ENCODE measurements around the gene FAM83D.

The FAM83D gene, protein sequence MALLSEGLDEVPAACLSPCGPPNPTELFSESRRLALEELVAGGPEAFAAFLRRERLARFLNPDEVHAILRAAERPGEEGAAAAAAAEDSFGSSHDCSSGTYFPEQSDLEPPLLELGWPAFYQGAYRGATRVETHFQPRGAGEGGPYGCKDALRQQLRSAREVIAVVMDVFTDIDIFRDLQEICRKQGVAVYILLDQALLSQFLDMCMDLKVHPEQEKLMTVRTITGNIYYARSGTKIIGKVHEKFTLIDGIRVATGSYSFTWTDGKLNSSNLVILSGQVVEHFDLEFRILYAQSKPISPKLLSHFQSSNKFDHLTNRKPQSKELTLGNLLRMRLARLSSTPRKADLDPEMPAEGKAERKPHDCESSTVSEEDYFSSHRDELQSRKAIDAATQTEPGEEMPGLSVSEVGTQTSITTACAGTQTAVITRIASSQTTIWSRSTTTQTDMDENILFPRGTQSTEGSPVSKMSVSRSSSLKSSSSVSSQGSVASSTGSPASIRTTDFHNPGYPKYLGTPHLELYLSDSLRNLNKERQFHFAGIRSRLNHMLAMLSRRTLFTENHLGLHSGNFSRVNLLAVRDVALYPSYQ

DNA sequence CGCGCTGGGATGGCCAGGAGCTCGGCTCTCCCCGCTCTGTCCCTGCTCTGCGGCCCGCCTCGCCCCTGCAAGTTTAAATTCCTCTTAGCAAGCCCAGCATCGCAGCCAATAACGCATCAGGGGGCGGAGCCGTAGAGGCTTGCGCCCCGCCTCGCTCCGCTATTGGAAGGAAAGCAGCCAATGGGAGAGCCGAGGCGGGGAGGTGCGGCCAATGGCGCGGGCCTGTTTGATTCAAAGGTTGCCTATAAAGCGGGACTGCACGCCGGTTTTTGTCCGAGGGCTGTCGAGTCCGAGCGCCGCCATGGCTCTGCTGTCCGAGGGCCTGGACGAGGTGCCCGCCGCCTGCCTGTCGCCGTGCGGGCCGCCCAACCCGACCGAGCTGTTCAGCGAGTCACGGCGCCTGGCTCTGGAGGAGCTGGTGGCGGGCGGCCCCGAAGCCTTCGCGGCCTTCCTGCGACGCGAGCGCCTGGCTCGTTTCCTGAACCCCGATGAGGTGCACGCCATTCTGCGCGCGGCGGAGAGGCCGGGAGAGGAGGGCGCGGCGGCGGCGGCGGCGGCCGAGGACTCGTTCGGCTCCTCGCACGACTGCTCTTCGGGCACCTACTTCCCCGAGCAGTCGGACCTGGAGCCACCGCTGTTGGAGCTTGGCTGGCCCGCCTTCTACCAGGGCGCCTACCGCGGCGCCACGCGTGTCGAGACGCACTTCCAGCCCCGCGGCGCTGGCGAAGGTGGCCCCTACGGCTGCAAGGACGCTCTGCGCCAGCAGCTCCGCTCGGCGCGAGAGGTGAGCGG is at the start of gene FAM83D:
FAM83D (plus strand) TSS at position 276 of the 792 bp plus-strand sequence; CDS start at position 302, 26 bp downstream.
- peak; percentile 100 for DNase-seq

DNA sequence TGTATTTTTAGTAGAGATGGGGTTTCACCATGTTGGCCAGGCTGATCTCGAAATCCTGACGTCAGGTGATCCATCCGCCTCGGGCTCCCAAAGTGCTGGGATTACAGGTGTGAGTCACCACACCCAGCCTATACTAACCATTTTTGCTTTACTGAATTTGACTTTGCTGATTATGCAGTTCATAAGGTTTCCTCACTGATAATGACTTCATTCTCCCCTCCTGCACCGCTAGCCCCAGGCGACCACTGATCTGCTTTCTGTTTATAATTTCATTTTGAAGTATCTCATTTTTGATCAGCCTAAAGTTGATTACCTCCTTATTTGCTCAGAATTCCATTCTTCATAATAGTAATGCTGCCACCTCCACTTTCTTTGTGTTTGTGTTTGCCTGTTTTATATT is 48.7 kb upstream of the FAM83D start:
- DNase-seq = no peak

DNA sequence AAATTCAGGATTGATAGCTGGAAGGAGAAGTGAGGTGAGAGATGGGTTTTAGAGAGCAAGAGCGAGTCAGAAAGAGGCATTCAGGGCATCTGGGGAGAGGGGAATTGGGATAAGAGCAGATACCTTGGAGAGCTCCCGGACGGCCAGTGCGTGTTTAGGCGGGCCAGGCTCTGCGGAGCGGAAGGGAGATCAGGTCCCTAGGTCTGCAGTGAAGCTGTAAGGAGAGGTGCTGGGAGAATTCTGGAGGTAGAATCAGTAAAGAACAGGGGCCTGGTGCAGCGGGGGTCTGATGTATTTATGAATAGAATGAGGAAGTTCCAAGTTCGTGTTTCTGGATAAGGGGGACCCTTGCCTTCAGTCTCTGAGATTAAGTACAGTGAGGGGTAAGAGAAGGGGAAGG is 47.4 kb upstream of the FAM83D start:
- no peak for DNase-seq

DNA sequence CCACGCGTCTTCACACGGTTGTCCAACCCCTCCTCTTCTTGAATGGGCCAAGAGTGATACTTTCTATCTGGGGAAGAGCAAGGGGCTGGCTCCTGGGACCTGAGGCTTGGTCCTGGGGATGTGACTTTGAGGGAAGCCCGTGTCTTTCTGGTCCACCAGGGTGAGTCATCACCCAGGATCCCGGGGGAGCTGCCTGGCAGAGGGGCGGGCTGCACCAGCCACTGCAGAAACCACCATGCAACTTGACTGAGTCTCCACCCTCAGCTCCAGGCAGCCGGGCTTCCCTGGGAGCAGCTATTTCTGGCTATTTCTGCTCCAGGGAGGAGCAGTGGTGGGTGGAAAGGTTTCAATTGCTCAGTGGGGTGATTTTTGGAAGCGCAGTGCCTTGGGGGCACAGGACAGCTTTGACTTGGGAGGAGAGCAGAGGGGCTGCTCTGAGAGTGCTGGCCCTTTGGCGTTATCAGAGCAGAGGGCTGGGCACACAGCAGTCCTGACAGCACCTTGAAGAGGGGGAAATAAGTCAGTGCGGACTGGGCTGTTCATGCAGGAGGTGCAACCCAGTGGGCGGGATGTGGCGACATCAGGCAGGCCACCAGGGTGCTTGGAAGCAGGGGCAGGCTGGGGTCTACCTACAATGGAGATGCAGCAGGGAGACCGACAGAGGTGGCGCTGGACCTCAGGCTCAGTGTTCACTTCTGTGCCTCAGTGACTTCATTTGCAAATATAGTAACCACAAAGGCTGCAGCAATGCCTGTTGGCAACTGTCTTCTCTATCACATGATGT is 45.1 kb upstream of the FAM83D start:
- DNase-seq = no peak

DNA sequence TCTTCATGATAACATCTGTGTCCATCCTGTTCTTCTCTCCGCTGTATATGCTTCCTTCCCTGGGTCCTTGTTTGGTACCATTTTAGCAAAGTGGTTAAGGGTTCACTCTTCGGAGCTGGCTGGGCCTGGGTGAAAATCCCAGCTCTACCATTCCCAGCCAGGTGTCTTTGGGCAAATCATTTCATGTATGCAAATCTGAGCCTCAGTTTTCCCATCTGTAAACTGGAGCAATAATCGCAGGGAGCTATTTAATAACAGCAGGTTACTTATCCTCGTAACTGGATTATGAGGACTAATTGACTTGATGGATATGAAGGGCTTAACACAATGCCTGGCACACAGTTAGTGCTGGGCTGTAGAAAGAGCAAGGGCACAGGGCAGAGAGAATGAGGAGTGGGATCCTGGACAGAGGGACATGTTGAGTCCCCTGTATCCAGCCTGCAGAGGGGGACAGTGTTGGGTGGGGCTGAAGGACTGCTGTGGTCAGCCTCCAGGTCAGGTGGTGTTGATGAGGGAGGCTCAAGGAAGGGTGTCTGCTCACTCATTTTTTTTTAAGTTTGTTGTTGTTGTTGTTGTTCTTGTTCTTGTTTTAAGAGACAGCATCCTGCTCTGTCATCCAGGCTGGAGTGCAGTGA is 44.3 kb upstream of the FAM83D start:
- DNase-seq = no peak

DNA sequence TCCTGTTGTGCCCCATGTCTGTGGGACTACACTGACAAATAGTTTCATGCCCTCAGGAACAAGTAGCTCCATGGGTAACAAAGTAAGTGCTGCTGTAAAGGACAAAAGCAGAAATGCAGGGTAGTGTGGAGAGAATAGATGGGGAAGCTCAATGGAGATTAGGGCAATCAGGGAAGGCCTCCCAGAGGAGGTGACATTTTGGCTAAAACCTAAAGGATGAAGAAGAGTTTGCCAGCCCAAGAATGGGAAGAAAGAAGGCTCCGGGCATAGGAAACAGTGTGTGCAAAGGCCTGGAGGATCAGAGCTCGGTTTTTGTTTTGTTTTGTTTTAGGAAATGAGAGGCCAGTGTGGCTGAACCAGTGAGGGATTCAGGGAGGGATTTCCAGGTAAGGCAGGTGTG is 43.6 kb upstream of the FAM83D start:
- DNase-seq = no peak

DNA sequence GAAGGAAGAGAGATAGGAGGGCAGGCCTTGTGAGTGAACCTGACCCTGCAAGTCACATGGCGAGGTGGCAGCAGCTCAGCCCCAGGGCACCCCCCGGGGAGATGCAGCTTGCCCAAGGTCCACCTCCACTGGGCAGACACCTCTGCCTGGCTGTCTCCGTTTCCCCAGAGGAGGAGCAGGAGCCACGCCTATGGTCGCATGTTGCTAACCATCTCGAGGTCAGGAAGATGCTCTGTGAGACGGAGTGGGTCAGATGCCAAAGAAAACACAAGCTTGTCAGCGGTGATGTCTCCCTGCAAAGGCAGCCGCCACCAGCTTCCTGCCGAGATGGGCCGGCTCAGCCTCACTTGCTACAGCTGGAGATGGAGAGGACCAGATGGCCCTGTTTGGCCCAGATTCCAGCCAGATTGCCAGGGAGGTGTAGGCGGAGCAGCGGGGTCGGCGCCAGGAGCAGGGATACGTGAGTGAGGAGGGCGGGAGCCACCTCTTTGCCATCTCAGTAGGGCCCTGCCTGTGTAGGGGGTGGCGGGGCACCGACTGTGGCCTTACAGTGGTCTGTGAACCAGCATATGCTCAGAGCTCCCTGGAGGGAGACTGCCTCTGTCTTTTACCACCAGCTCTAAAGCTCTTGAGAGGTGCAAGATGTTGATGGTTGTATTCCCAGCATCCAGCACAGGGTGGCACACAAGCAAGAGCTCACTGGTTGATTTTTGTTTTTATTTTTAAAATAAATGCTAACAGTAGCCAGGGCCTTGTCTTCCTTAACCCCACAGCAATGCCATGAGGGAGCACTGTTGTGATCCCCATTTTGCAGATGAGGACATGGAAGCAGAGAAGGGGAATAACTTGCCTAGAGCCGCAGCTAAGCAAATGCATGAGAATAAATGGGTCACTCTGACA is 42.9 kb upstream of the FAM83D start:
- no peak for DNase-seq

DNA sequence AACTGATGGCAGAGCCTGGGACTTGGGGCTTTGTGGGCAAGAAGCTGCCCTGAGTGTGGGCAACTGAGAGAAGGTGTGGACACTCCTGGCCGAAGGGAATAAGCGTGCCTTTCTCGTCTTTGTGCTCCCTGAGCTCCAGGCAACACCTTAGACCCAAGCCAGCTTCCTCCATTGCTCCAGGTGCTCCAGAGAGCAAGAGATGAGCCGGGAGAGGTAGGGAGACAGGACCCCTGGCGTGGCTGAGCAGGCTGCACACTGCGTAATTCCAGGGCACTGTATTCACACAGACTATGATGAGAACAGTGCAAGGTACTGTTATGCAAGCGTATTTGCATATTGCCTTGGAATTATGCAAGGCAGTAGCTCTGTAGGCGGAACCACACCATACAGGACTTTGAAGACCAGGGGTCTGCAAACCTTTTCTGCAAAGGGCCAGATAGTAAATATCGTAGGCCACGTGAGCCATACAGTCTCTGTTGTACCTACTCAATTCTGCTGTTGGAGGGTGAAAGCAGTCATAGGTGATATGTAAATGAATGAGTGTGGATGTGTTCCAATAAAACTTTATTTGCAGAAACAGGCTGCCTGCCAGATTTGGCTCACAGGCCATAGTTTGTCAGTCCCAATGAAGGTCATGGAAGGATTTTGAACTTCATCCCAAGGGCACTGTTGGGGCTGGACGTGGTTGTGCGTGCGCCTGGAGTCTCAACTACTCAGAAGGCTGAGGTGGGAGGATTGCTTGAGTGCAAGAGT is 42.1 kb upstream of the FAM83D start:
- no peak for DNase-seq

DNA sequence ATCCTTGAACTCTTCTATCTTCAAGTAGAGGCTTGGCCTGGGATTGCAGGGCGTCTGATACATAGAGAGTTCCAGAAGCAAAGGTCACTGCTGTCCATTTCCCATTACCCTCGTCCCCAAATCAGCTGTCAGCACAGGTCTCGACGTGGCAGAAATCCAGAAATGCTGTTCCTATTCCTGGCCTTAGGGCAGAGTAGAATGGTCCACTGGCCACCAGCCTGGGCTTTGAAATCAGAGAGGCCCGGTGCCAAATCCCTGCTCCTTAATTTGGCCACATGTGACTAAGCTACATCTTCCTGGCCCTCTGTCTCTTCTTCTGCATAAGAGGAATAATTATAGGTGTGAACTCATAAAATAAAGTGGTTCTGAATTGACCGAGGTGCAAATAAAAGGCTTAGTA is 40.9 kb upstream of the FAM83D start:
- DNase-seq = no peak

DNA sequence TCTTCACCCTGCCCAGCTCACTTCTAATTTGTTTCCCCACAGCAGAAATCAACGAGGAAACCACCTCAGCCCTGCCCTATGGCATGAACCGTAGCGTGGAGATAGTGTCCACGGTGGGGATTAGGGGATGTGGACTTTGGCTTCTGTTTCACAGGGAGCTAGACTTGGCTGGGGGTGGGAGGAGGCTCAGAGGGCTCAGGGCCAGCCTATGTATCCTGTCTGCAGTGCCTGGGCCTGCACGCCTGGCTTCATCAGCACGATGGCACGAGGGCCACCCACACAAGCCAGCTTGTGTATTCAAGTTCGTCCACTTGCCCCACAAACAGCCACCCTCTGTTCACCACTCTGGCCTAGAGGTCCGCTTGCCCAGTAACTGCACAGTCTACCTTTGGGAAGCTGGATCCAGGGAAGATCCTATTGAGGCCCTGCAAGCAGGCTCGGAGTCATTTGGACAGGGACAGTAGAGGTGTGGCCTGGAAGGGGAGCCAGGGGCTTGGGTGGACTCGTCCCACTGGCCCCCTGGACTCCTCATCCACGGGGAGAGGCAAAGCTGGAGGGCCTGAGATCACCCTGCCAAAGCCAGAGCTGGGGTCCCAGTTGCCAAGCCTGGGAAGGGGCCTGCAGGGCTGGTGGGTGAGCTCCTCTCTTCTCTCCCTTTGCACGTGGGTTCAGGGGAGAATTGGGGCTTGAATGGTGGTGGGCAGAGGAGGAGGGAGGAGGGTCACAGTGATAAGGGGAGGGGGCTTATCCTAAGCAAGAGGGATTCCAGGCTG is 38.0 kb upstream of the FAM83D start:
- no peak for DNase-seq

DNA sequence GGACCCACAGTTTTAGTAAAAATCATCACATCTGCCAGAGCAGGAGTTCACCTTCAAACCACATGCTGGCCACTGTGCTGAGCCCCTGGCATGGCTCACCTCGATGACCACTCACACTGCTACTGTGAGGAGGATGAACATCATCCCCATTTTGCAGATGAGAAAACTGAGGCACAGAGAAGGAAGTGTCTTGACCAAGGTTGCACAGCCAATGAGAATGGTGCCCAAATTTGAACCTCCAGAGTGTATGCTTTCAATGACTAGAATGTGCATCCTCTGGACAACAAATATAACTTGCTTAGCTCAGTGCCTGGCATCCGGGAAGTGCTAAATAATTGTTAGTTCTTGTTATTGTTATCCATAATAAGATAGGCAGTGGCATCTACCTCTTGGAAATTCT is 37.2 kb upstream of the FAM83D start:
- DNase-seq = no peak

DNA sequence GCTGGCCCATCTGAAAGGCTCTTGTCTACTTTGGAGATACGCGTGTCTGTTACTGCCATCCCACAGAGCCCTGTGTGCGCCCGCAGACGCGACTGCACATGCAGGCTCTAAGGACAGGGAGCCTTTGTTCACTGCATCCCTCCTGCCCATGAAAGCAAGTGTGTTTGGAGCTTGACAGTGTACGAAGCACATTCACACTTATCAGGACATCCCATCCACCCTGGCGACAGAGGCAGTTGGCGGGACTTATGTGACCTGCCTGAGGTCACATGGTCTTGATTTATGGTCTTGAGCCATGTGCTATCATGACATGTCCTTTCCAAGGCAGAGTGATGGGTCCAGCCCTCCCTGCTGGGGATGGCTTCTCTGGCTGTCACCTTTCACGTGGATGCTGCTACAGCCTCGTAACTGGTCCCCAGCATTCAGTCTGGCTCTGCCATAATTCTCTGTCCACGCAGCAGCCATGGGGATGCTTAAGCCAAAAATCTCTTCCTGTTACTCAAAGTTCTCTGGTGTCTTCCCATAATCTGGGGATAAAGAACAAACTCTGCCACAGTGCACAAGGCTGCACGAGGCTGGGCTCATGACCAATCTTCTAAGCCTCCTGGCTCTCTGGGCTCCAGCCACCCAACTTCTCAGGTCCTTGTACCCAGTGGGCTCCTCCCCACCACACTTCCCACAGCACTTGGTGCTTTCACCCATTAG is 36.3 kb upstream of the FAM83D start:
- peak; percentile 36 for DNase-seq

DNA sequence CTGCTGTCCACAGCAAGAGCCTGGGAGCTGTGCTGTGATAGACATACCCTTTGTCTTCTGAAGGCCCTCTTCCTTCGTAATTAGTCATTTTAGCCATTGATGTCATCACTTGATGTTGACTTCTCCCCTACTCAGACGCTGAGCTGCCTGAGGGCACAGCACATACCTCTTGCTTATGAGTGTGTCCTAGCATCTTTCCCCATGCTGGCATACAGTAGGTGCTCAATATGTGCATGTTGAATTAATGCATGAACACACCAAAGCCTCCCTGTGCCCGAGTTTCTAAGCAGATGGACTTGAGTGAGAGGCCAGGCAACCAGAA is 35.8 kb upstream of the FAM83D start:
- DNase-seq = no peak

DNA sequence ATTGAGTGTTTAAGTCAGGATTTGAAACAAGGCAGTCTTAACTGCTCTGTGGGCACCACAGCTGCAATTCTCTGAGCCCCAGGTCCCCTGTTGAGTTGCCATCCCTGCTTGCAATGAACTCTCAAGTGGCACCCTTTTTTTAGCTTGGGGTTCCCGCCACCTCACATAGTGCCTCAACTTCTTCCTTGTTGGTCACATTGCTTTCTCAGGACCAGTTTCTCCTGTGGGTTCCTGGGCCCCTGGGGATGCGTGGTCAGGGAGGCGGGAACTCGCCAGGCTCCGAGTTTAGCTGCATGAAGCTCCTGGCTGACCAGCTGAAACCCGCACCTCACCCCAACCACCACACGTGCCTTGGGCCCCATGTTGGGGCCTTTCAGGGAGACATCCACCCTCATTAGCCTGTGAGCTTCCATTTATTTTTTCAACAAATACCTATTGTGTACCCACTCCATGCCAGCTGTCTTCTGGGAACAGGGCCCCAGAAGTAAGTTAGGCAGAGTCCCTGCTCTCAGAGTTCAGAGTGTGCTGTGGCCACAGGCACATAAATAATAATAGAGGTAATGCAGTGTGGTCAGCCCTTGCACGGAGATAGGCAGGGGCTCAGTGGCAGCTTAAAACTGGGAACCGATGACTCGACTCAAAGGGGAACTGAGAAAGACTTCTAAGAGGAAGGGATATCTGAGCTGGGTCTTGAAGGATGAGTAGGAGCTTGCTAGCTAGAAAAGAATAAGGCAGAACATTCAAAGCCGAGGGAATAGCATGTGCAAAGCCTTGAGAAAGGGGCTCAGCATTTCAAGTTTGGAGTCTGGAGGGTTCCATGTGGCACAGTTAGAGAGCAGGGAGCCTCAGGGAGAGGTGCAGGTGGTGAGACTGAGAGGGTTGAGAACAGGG is 33.9 kb upstream of the FAM83D start:
- no peak for DNase-seq

DNA sequence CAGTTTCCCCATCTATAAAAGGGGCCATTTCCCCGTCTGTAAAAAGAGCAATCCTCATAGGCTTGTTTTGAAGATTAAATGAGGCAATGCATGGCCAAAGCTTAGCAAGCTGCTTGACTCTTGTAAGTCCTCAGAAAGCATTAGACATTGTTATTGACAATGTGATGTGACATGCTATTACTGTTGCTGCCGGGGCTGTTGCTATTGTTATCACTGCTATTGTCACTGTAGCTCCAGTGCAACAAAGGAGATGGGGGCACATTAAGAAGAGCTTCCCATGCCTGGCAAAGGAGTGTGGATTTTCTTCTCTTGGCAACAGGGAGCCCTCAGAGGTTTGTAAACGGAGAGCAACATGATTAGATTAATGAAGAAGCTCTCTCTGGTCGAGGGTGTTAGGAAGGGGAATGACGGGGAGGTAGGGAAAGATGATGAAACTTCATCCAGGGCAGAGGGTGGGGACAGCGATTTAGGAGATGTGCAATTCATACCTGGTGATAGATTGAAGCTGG is 33.1 kb upstream of the FAM83D start:
- DNase-seq = no peak

DNA sequence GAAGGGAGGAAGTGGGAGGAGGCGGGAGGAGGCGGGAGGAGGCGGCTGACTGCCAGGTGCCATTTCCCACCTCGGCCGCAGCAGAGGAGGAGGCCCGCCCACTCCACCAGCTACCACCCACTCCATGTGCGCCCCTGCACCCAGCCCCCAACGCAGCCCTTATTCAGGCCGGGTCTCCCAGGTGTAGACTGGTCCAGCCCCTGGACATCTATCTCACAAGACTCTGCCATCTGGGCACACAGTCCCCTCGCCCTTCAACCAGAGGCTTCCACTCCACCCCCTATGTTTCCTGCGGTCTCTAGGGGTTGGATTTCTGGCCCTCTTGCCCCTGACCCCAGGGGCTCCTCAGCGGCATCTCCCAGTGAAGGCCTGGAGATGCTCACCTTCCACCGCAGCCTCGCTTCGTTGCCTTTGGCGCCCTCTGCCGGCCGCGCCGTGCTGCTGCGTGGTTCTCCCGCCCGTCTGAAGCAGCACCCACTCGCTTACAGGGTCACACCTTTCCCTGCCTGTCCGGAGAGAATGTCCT is 32.6 kb upstream of the FAM83D start:
- DNase-seq = peak; percentile 76

DNA sequence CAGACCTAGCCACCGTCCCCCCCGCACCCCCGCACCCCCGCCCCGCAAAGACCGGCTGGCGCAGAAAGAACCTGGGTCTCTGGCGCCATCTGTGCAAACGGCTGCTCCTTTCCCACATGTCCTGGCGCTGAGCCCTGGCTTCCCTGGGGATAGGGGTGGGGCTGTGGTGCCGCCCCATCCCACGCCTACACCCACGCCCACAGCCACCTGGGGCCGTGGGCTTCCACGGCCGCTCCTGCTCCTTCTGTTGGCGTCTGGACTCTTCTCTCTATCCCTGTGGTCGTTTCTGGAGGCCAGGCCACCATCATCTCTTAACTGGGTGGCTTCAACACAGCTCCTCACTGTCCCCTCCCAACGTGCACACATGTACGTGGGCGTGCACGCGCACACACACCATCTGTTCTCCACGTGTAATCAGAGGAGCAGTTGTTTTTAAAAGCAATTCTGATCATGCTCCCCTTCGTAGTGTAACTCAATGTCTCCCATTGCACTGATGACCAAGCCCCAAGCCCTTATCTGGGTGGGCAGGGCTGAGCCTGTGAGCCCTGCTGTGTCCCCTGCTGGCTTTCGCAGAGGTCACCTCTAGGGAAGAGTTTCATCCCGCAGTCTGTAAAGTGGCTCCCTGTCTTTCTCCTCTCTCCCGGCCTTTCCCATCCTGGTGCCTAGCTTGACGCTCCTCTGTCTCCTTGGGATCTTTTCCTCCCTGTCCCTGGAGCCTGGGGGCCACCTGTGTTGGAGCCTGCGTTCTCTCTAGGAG is 31.9 kb upstream of the FAM83D start:
- DNase-seq = no peak
